WTC11 (cell line): ENCODE results near the gene SYTL2. TPM values are rescaled to one million over a fixed set of nuclear protein-coding genes. Genes with fewer than 3 reads are reported as not detected.
A peak's percentile ranks its signal among the peaks of the same experiment; 100 is the strongest.

ENCODE experiments used
- ATAC-seq: fragments of 200-7000 bp; cut with Tn5 transposase; 2 replicates; pipeline ENCODE4 v1.10.0; 2021; ENCODE audit warnings: mild to moderate bottlenecking, moderate library complexity
- CTCF ChIA-PET: fragments of 300-600 bp; sonication (Branson Sonifier 250); formaldehyde crosslinking; loops from one replicate; lab custom pipeline; 2021; ENCODE audit warnings: antibody characterized with exemption; lab: Charles Lee
- POLR2A ChIA-PET: fragments of 350-600 bp; sonication (Branson Sonifier 250); formaldehyde crosslinking; loops from one replicate; lab custom pipeline; 2021; ENCODE audit warnings: antibody characterized with exemption; lab: Charles Lee
- DNase-seq: peaks from one replicate; pipeline ENCODE4 v3.0.0; 2021; ENCODE audit warnings: low spot score
- H3K27ac Mint-ChIP-seq: 2 replicates; pipeline ENCODE4 v1.8.0; 2021; ENCODE audit warnings: mixed read lengths
- H3K27me3 Mint-ChIP-seq: 2 replicates; pipeline ENCODE4 v1.8.0; 2021; ENCODE audit warnings: low read depth, mild to moderate bottlenecking, moderate library complexity, mixed read lengths
- H3K36me3 Mint-ChIP-seq: 2 replicates; pipeline ENCODE4 v1.8.0; 2021; ENCODE audit warnings: mixed read lengths
- H3K4me1 Mint-ChIP-seq: 2 replicates; pipeline ENCODE4 v1.8.0; 2022; ENCODE audit warnings: mixed read lengths
- H3K4me3 Mint-ChIP-seq: 2 replicates; pipeline ENCODE4 v1.8.0; 2021; ENCODE audit warnings: mild to moderate bottlenecking, moderate library complexity, mixed read lengths
- H3K9me3 Mint-ChIP-seq: 2 replicates; pipeline ENCODE4 v1.8.0; 2021; ENCODE audit warnings: mixed read lengths
- ATF1 ChIP-seq: sonication (generic); formaldehyde crosslinking; IDR thresholded peaks from 2 replicates; pipeline ENCODE4 v1.8.1; 2023; ENCODE audit warnings: mild to moderate bottlenecking, moderate library complexity, missing genetic modification reagents
- E2F1 ChIP-seq: sonication (generic); formaldehyde crosslinking; IDR thresholded peaks from 2 replicates; pipeline ENCODE4 v1.8.0; 2022; ENCODE audit warnings: mild to moderate bottlenecking, missing genetic modification reagents
- ERG ChIP-seq: fragments of 250-450 bp; sonication (Bioruptor Pico); IDR thresholded peaks from 2 replicates; pipeline ENCODE4 v1.8.0; 2021; ENCODE audit warnings: mild to moderate bottlenecking
- FOXP1 ChIP-seq: sonication (generic); formaldehyde crosslinking; IDR thresholded peaks from 2 replicates; pipeline ENCODE4 v1.8.0; 2022; ENCODE audit warnings: missing genetic modification reagents, mild to moderate bottlenecking, moderate library complexity, borderline replicate concordance
- GTF2I ChIP-seq: fragments of 250-450 bp; sonication (Bioruptor Pico); conservative IDR thresholded peaks from 2 replicates; pipeline ENCODE4 v1.4.0; 2021; ENCODE audit warnings: mild to moderate bottlenecking
- HMGXB4 ChIP-seq: sonication (generic); formaldehyde crosslinking; IDR thresholded peaks from 2 replicates; pipeline ENCODE4 v1.8.1; 2023; ENCODE audit warnings: mild to moderate bottlenecking, moderate library complexity, missing genetic modification reagents
- IRF1 ChIP-seq: sonication (generic); formaldehyde crosslinking; IDR thresholded peaks from 2 replicates; pipeline ENCODE4 v1.8.0; 2023; ENCODE audit warnings: missing genetic modification reagents
- JAZF1 ChIP-seq: fragments of 250-450 bp; sonication (Bioruptor Pico); IDR thresholded peaks from 2 replicates; pipeline ENCODE4 v1.9.0; 2021; ENCODE audit warnings: moderate library complexity, mild to moderate bottlenecking, inconsistent platforms
- KAT7 ChIP-seq: sonication (generic); formaldehyde crosslinking; IDR thresholded peaks from 2 replicates; pipeline ENCODE4 v1.8.1; 2023; ENCODE audit warnings: missing genetic modification reagents, mild to moderate bottlenecking, borderline replicate concordance
- MYBL2 ChIP-seq: sonication (generic); formaldehyde crosslinking; IDR thresholded peaks from 2 replicates; pipeline ENCODE4 v1.8.1; 2023; ENCODE audit warnings: mild to moderate bottlenecking, moderate library complexity, missing genetic modification reagents
- NFATC4 ChIP-seq: fragments of 250-450 bp; sonication (Bioruptor Pico); IDR thresholded peaks from 2 replicates; pipeline ENCODE4 v1.9.0; 2021; ENCODE audit warnings: mild to moderate bottlenecking
- PREB ChIP-seq: sonication (generic); formaldehyde crosslinking; IDR thresholded peaks from 2 replicates; pipeline ENCODE4 v1.8.1; 2022; ENCODE audit warnings: mild to moderate bottlenecking, missing genetic modification reagents, moderate library complexity, borderline replicate concordance
- SMAD4 ChIP-seq: sonication (generic); formaldehyde crosslinking; IDR thresholded peaks from 2 replicates; pipeline ENCODE4 v1.8.0; 2022; ENCODE audit warnings: mild to moderate bottlenecking, missing genetic modification reagents
- USF2 ChIP-seq: sonication (generic); formaldehyde crosslinking; IDR thresholded peaks from 2 replicates; pipeline ENCODE4 v1.8.1; 2023; ENCODE audit warnings: mild to moderate bottlenecking, missing genetic modification reagents, moderate library complexity
- ZBTB21 ChIP-seq: sonication (generic); formaldehyde crosslinking; IDR thresholded peaks from 2 replicates; pipeline ENCODE4 v1.8.1; 2023; ENCODE audit warnings: mild to moderate bottlenecking, missing genetic modification reagents, borderline replicate concordance
- ZNF121 ChIP-seq: sonication (generic); formaldehyde crosslinking; IDR thresholded peaks from 2 replicates; pipeline ENCODE4 v1.8.0; 2023; ENCODE audit warnings: missing genetic modification reagents
- ZNF138 ChIP-seq: sonication (generic); formaldehyde crosslinking; conservative IDR thresholded peaks from 2 replicates; pipeline ENCODE4 v1.8.1; 2022; ENCODE audit warnings: mild to moderate bottlenecking, moderate library complexity, missing genetic modification reagents
- ZNF219 ChIP-seq: sonication (generic); formaldehyde crosslinking; IDR thresholded peaks from 2 replicates; pipeline ENCODE4 v1.8.0; 2023; ENCODE audit warnings: missing genetic modification reagents, mild to moderate bottlenecking, borderline replicate concordance
- ZSCAN18 ChIP-seq: fragments of 250-450 bp; sonication (Bioruptor Pico); IDR thresholded peaks from 2 replicates; pipeline ENCODE4 v2.1.2; 2022; ENCODE audit warnings: mild to moderate bottlenecking, moderate library complexity
- total RNA-seq: library from RNA; stranded (reverse); gene quantifications from 3 replicates; pipeline ENCODE4 v1.2.3, GENCODE V29; 2021

The SYTL2 gene
- total RNA-seq, 1 experiment from 2014 or later = 7.1 TPM

- ChIA-PET CTCF (no interaction called here), POLR2A (no interaction called here)
- peaks cover 13% of the 10 kb centered on the region for H3K4me1 Mint-ChIP-seq
- ATAC-seq = no peak
- no peak for DNase-seq
- H3K4me3 Mint-ChIP-seq = no peak overlapping the region
- peaks cover 27% of the 10 kb centered on the region for H3K9me3 Mint-ChIP-seq
- H3K27ac Mint-ChIP-seq = no peak overlapping the region
- peaks cover 23% of the 10 kb centered on the region for H3K36me3 Mint-ChIP-seq
- TF ChIP-seq E2F1 (CRISPR knock-in tag) (no peak), PREB (CRISPR knock-in tag) (no peak), ZSCAN18 (CRISPR knock-in tag) (no peak), NFATC4 (CRISPR knock-in tag) (no peak), KAT7 (CRISPR knock-in tag) (no peak), ZBTB21 (CRISPR knock-in tag) (no peak), MYBL2 (CRISPR knock-in tag) (no peak), ERG (CRISPR knock-in tag) (no peak), ZNF138 (CRISPR knock-in tag) (no peak), ZNF121 (CRISPR knock-in tag) (no peak), IRF1 (CRISPR knock-in tag) (no peak)
- H3K27me3 Mint-ChIP-seq = peaks cover 34% of the 10 kb centered on the region
These were observed 142.8 kb downstream of the SYTL2 start for GRCh38 chr11:85668157-85668556.

GRCh38 chr11:85666687-85667086 is 144.3 kb downstream of the SYTL2 start:
- ChIA-PET CTCF (no interaction called here), POLR2A (no interaction called here)
- DNase-seq = no peak
- H3K4me1 Mint-ChIP-seq = peaks cover 12% of the 10 kb centered on the region
- H3K27ac Mint-ChIP-seq = no peak overlapping the region
- TF ChIP-seq FOXP1 (CRISPR knock-in tag) = no peak
- H3K36me3 Mint-ChIP-seq = peaks cover 26% of the 10 kb centered on the region
- peaks cover 20% of the 10 kb centered on the region for H3K27me3 Mint-ChIP-seq
- no peak for ATAC-seq
- H3K4me3 Mint-ChIP-seq = no peak overlapping the region
- peaks cover 14% of the 10 kb centered on the region for H3K9me3 Mint-ChIP-seq

- ChIA-PET POLR2A (interaction anchor here (0.7 kb wide), 1 partner anchor 402 kb away, joined by 3 read pairs; no protein-coding TSS in a partner anchor), CTCF (no interaction called here)
- H3K27me3 Mint-ChIP-seq = peaks cover 10% of the 10 kb centered on the region
- no peak for ATAC-seq
- H3K4me1 Mint-ChIP-seq = peaks cover 21% of the 10 kb centered on the region
- peaks cover 30% of the 10 kb centered on the region for H3K36me3 Mint-ChIP-seq
- H3K27ac Mint-ChIP-seq = peak overlapping the region; percentile 88
- H3K4me3 Mint-ChIP-seq = no peak overlapping the region; the same call in 1 of the 2 replicates
- peaks cover 4% of the 10 kb centered on the region for H3K9me3 Mint-ChIP-seq
- no peak for DNase-seq
- TF ChIP-seq SMAD4 = no peak
- no peak for TF ChIP-seq ZNF219 (CRISPR knock-in tag)
- no peak for TF ChIP-seq HMGXB4
- no peak for TF ChIP-seq FOXP1 (CRISPR knock-in tag)
- TF ChIP-seq GTF2I (CRISPR knock-in tag) = no peak
- TF ChIP-seq USF2 (CRISPR knock-in tag) = no peak
- no peak for TF ChIP-seq IRF1 (CRISPR knock-in tag)
- no peak for TF ChIP-seq JAZF1 (CRISPR knock-in tag)
- TF ChIP-seq ATF1 (CRISPR knock-in tag) = no peak
- TF ChIP-seq ZNF121 (CRISPR knock-in tag) = no peak
These were observed 145.2 kb downstream of the SYTL2 start for GRCh38 chr11:85665733-85666132.
